ENCODE data around the gene SCYL3. TPM values are rescaled to one million over a fixed set of nuclear protein-coding genes. Genes with fewer than 3 reads are reported as not detected.

The SCYL3 gene
- total and polyA plus RNA-seq, 3 experiments from 2014 or later: 12.7 to 13.5 (median 13.1) TPM

DNA sequence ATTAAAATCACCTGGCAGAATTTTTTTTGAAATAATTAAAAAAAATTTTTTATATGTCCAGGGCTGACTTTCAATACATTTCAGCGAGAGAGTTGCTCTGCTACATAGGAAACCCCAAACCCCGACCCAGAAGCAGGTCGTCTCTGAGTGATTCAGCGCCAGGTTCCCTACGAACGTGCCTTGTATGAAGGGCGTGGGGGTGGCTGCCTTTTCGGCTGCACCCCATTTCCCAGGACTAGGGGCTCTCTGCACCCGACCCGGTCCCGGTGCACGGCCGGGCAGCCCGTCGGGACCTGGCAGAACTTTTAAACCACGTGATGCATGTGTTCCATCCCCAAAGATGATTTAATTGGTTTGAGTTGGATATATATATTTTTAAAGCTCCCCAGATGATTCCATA, 15.8 kb upstream of the SCYL3 start:
- Histone ChIP-seq H3K36me3 (ENCODE audit: insufficient read depth, low read length) (no peaks in the 10 kb centered on the region), H3K27me3 (ENCODE audit: insufficient read depth, low read length, poor library complexity, severe bottlenecking) (no peaks in the 10 kb centered on the region), H3K4me3 (ENCODE audit: low read length) (no peak overlapping the region), H3K9me3 (ENCODE audit: low read length) (no peaks in the 10 kb centered on the region), H3K4me1 (ENCODE audit: insufficient read depth, low read length) (no peaks in the 10 kb centered on the region), H3K27ac (ENCODE audit: low read depth, low read length) (no peak overlapping the region)
- ChIA-PET POLR2A (interaction anchor here (1.6 kb wide), 1 partner anchor 16 kb away, joined by 5 read pairs; the partner anchor contains the start of gene SCYL3), CTCF (no interaction called here)
- no peak for DNase-seq
- H3K4me3 Mint-ChIP-seq: no peak overlapping the region
- H3K36me3 Mint-ChIP-seq: peaks cover 0 to 8% (median 0%) of the 10 kb centered on the region in 3 donors
- H3K27me3 Mint-ChIP-seq: peaks cover 0 to 3% of the 10 kb centered on the region in 2 donors
- peaks cover 14 to 27% (median 15%) of the 10 kb centered on the region in 3 donors for H3K4me1 Mint-ChIP-seq
- H3K27ac Mint-ChIP-seq: peak overlapping the region in 7 of 8 donors; percentile 72 to 93 (median 81)
- H3K9me3 Mint-ChIP-seq: peaks cover 0 to 6% (median 4%) of the 10 kb centered on the region in 5 donors

DNA sequence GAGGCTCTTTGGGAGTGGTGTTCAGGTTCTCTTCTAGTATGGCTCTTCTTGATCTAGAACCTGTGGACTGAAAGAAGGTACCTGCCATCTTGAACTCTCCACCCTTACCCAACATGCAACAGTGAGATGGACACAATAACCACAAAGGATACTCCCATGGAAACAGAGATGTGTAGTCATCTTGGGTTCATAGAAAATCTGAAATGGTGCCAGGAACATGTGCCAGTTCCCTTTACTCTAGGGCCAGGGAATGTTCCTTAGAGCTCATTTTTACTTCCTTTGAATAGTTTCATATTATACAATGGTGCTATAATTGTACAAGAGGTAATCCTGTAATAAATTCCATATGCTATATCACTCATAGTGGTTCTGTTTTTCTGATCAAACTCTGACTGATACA, 13.2 kb upstream of the SCYL3 start:
- Histone ChIP-seq H3K27ac (ENCODE audit: low read depth, low read length) (no peak overlapping the region), H3K27me3 (ENCODE audit: insufficient read depth, low read length, poor library complexity, severe bottlenecking) (no peaks in the 10 kb centered on the region), H3K4me3 (ENCODE audit: low read length) (no peak overlapping the region), H3K4me1 (ENCODE audit: insufficient read depth, low read length) (peaks cover 14% of the 10 kb centered on the region), H3K9me3 (ENCODE audit: low read length) (no peaks in the 10 kb centered on the region), H3K36me3 (ENCODE audit: insufficient read depth, low read length) (no peaks in the 10 kb centered on the region)
- CTCF ChIA-PET: interaction anchor here (0.9 kb wide), 1 partner anchor 13 kb away, joined by 3 read pairs; the partner anchor contains the start of gene SCYL3
- peaks cover 28 to 44% (median 29%) of the 10 kb centered on the region in 3 donors for H3K4me1 Mint-ChIP-seq
- H3K9me3 Mint-ChIP-seq: peaks cover 0 to 4% (median 2%) of the 10 kb centered on the region in 5 donors
- H3K4me3 Mint-ChIP-seq: no peak overlapping the region
- peaks cover 0 to 8% (median 0%) of the 10 kb centered on the region in 3 donors for H3K36me3 Mint-ChIP-seq
- H3K27ac Mint-ChIP-seq: no peak overlapping the region
- DNase-seq: no peak
- H3K27me3 Mint-ChIP-seq: peaks cover 3 to 10% of the 10 kb centered on the region in 2 donors
- POLR2A ChIA-PET: no interaction called here

GRCh38 chr1:169904834-169905233, 11.1 kb upstream of the SCYL3 start:
- Histone ChIP-seq H3K27ac (ENCODE audit: low read depth, low read length) (no peak overlapping the region), H3K27me3 (ENCODE audit: insufficient read depth, low read length, poor library complexity, severe bottlenecking) (no peaks in the 10 kb centered on the region), H3K36me3 (ENCODE audit: insufficient read depth, low read length) (no peaks in the 10 kb centered on the region), H3K9me3 (ENCODE audit: low read length) (no peaks in the 10 kb centered on the region), H3K4me3 (ENCODE audit: low read length) (no peak overlapping the region), H3K4me1 (ENCODE audit: insufficient read depth, low read length) (peaks cover 14% of the 10 kb centered on the region)
- Mint-ChIP-seq H3K4me3 (no peak overlapping the region), H3K36me3 (peaks cover 0 to 5% (median 2%) of the 10 kb centered on the region in 3 donors), H3K4me1 (peaks cover 28 to 45% (median 29%) of the 10 kb centered on the region in 3 donors), H3K9me3 (peaks cover 0 to 4% (median 0%) of the 10 kb centered on the region in 5 donors), H3K27ac (peak overlapping the region in 1 of 8 donors; percentile 64), H3K27me3 (peaks cover 3 to 28% of the 10 kb centered on the region in 2 donors)
- CTCF ChIA-PET: interaction anchor here (3.0 kb wide), 1 partner anchor 11 kb away, joined by 14 read pairs; the partner anchor contains the start of gene SCYL3
- POLR2A ChIA-PET: no interaction called here
- DNase-seq: no peak

DNA sequence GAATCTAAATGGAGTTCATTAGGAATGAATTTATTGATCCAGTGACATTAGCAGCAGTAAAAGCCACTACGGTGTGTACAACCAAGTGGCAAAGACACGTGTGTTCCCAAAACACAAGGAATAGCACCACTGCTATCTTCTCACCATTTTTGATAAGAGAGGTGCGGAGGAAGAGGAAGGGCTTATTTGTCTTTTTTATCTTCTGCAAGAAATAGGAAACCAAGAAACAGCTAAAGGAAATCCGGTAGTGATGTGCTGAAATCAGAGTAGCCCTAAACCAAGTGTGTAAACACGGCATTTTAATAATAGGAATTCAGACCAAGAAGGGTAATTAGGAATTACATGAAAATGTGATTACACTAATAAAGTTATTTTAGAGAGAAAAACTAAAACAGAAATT, 9.1 kb upstream of the SCYL3 start:
- CTCF ChIA-PET: interaction anchor here (3.0 kb wide), 1 partner anchor 9 kb away, joined by 14 read pairs; the partner anchor contains the start of gene SCYL3
- H3K4me3 Mint-ChIP-seq: peak overlapping the region in 5 of 7 donors; percentile 1 to 63 (median 44)
- no peaks in the 10 kb centered on the region for H3K9me3 ChIP-seq (ENCODE audit: low read length)
- H3K36me3 ChIP-seq (ENCODE audit: insufficient read depth, low read length): no peaks in the 10 kb centered on the region
- H3K4me3 ChIP-seq (ENCODE audit: low read length): no peak overlapping the region
- peak overlapping the region in 6 of 8 donors; percentile 7 to 90 (median 54) for H3K27ac Mint-ChIP-seq
- DNase-seq: no peak
- H3K9me3 Mint-ChIP-seq: peaks cover 0 to 4% (median 0%) of the 10 kb centered on the region in 5 donors
- POLR2A ChIA-PET: interaction anchor here (0.8 to 1.2 kb wide), 2 partner anchors 9 to 11 kb away, joined by 4 to 5 read pairs; partner anchors contain the start of gene SCYL3
- H3K27me3 Mint-ChIP-seq: peaks cover 3 to 40% of the 10 kb centered on the region in 2 donors
- peaks cover 14% of the 10 kb centered on the region for H3K4me1 ChIP-seq (ENCODE audit: insufficient read depth, low read length)
- H3K27me3 ChIP-seq (ENCODE audit: insufficient read depth, low read length, poor library complexity, severe bottlenecking): no peaks in the 10 kb centered on the region
- peaks cover 14 to 24% (median 17%) of the 10 kb centered on the region in 3 donors for H3K4me1 Mint-ChIP-seq
- peaks cover 0 to 5% (median 2%) of the 10 kb centered on the region in 3 donors for H3K36me3 Mint-ChIP-seq
- no peak overlapping the region for H3K27ac ChIP-seq (ENCODE audit: low read depth, low read length)

DNA sequence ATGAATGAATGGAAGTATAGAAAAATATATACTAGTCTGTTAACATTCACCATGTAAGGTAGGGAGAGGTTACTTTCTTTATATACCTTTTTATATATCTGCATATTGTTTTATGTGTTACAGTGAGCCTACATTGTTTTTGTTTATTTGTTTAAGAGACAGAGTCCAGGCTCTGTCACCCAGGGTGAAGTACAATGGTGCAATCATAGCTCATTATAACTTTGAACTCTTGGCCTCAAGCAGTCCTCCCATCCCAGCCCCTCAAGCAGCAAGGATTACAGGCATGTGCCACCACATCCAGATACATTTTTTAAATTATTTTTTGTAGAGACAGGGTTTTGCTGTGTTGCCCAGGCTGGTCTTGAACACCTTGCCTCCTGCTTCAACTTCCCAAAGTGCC, 7.4 kb upstream of the SCYL3 start:
- no peak for DNase-seq
- Histone ChIP-seq H3K4me1 (ENCODE audit: insufficient read depth, low read length) (peaks cover 14% of the 10 kb centered on the region), H3K9me3 (ENCODE audit: low read length) (no peaks in the 10 kb centered on the region), H3K27me3 (ENCODE audit: insufficient read depth, low read length, poor library complexity, severe bottlenecking) (no peaks in the 10 kb centered on the region), H3K36me3 (ENCODE audit: insufficient read depth, low read length) (no peaks in the 10 kb centered on the region), H3K27ac (ENCODE audit: low read depth, low read length) (no peak overlapping the region), H3K4me3 (ENCODE audit: low read length) (no peak overlapping the region)
- H3K36me3 Mint-ChIP-seq: peaks cover 0 to 5% (median 2%) of the 10 kb centered on the region in 3 donors
- no peak overlapping the region for H3K4me3 Mint-ChIP-seq
- H3K4me1 Mint-ChIP-seq: peaks cover 14 to 22% (median 17%) of the 10 kb centered on the region in 3 donors
- POLR2A ChIA-PET: no interaction called here
- no peak overlapping the region for H3K27ac Mint-ChIP-seq
- H3K9me3 Mint-ChIP-seq: peaks cover 0 to 4% (median 0%) of the 10 kb centered on the region in 5 donors
- peaks cover 3 to 53% of the 10 kb centered on the region in 2 donors for H3K27me3 Mint-ChIP-seq
- CTCF ChIA-PET: no interaction called here

DNA sequence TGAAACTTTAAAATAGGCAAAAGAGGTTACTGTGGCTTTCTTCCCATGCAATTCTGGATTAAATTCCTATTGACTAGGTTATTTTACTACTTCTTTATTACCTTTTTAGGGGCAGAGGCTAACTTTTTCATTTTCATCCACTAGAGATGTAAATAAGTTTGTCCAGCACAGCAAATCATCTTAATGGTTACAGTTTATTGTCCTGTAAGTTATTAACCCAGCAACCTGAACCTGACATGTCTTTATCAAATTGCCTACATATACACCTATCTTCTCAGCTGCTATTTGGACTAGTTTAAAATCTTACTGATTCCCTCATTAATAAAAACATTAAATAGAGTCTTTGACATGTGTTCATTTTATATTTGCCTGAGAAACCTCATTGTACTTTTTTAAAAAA, 6.9 kb upstream of the SCYL3 start:
- POLR2A ChIA-PET: no interaction called here
- no peak for DNase-seq
- Mint-ChIP-seq H3K9me3 (no peaks in the 10 kb centered on the region), H3K36me3 (peaks cover 0 to 5% (median 2%) of the 10 kb centered on the region in 3 donors), H3K4me1 (peaks cover 14 to 22% (median 17%) of the 10 kb centered on the region in 3 donors), H3K27ac (no peak overlapping the region), H3K4me3 (no peak overlapping the region), H3K27me3 (peaks cover 4 to 53% of the 10 kb centered on the region in 2 donors)
- Histone ChIP-seq H3K4me3 (ENCODE audit: low read length) (no peak overlapping the region), H3K27ac (ENCODE audit: low read depth, low read length) (no peak overlapping the region), H3K9me3 (ENCODE audit: low read length) (no peaks in the 10 kb centered on the region), H3K27me3 (ENCODE audit: insufficient read depth, low read length, poor library complexity, severe bottlenecking) (no peaks in the 10 kb centered on the region), H3K4me1 (ENCODE audit: insufficient read depth, low read length) (peaks cover 14% of the 10 kb centered on the region), H3K36me3 (ENCODE audit: insufficient read depth, low read length) (no peaks in the 10 kb centered on the region)
- CTCF ChIA-PET: no interaction called here

- Histone ChIP-seq H3K9me3 (ENCODE audit: low read length) (no peaks in the 10 kb centered on the region), H3K36me3 (ENCODE audit: insufficient read depth, low read length) (no peaks in the 10 kb centered on the region), H3K4me1 (ENCODE audit: insufficient read depth, low read length) (peaks cover 15% of the 10 kb centered on the region), H3K27me3 (ENCODE audit: insufficient read depth, low read length, poor library complexity, severe bottlenecking) (no peaks in the 10 kb centered on the region), H3K4me3 (ENCODE audit: low read length) (no peak overlapping the region), H3K27ac (ENCODE audit: low read depth, low read length) (no peak overlapping the region)
- POLR2A ChIA-PET: no interaction called here
- no peak overlapping the region for H3K27ac Mint-ChIP-seq
- no peaks in the 10 kb centered on the region for H3K9me3 Mint-ChIP-seq
- peaks cover 4 to 53% of the 10 kb centered on the region in 2 donors for H3K27me3 Mint-ChIP-seq
- peaks cover 0 to 2% (median 2%) of the 10 kb centered on the region in 3 donors for H3K36me3 Mint-ChIP-seq
- CTCF ChIA-PET: no interaction called here
- no peak overlapping the region for H3K4me3 Mint-ChIP-seq
- no peak for DNase-seq
- peaks cover 16 to 25% (median 18%) of the 10 kb centered on the region in 3 donors for H3K4me1 Mint-ChIP-seq
Measured at GRCh38 chr1:169899519-169900217, 6.0 kb upstream of the SCYL3 start.

DNA sequence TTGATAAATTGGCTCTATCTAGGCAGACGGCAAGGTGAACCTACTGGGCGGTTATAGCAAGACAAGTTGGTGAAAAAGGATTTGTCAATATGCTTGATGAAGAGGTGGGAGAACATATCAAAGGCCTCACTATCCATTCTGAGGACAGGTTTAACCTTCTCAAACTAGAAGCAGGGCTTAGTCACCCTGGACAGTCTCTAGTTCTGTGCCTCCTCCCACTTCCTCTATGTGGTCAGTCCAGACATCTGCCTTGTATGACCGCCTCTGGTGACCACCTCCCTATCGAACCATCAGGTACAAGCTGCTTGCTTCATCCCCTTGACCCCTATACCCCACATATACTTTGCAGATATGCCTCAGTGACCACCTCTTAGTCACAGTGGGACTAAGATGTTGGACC, 2.3 kb upstream of the SCYL3 start:
- no peak for DNase-seq
- Mint-ChIP-seq H3K4me1 (peaks cover 25 to 31% (median 30%) of the 10 kb centered on the region in 3 donors), H3K27me3 (peaks cover 4 to 37% of the 10 kb centered on the region in 2 donors), H3K9me3 (no peaks in the 10 kb centered on the region), H3K36me3 (peaks cover 0 to 10% (median 0%) of the 10 kb centered on the region in 3 donors), H3K4me3 (peak overlapping the region in 1 of 7 donors; percentile 22), H3K27ac (peak overlapping the region in 3 of 8 donors; percentile 42 to 99 (median 45))
- Histone ChIP-seq H3K36me3 (ENCODE audit: insufficient read depth, low read length) (no peaks in the 10 kb centered on the region), H3K4me1 (ENCODE audit: insufficient read depth, low read length) (peaks cover 23% of the 10 kb centered on the region), H3K27ac (ENCODE audit: low read depth, low read length) (no peak overlapping the region), H3K27me3 (ENCODE audit: insufficient read depth, low read length, poor library complexity, severe bottlenecking) (no peaks in the 10 kb centered on the region), H3K4me3 (ENCODE audit: low read length) (no peak overlapping the region), H3K9me3 (ENCODE audit: low read length) (no peaks in the 10 kb centered on the region)
- POLR2A ChIA-PET: no interaction called here
- CTCF ChIA-PET: no interaction called here

Measured in CD8-positive, alpha-beta memory T cell (primary cell).